ENCODE results near the gene EXD2.

- TF ChIP-seq CTCF (conservative IDR thresholded peaks at IDR 0.05; ENCODE audit: low read depth in 2 of 2) (no peak), EZH2 (IDR thresholded peaks at IDR 0.05; ENCODE audit: low read depth, unreplicated experiment) (no peak)
These were observed 49.4 kb downstream of the EXD2 start for GRCh38 chr14:69240527-69241173.

Data from GM23338 (cell line).